OCI-LY7 (cell line): ENCODE results near the gene FITM1. TPM values are rescaled to one million over a fixed set of nuclear protein-coding genes. Genes with fewer than 3 reads are reported as not detected.
A peak's percentile ranks its signal among the peaks of the same experiment; 100 is the strongest.

Experiments used
- BruUV-seq: library from RNA; stranded (reverse); fragments of 400-500 nt; replicated peaks from 2 replicates; lab custom pipeline; 2021; lab: Mats Ljungman, UMichigan
- CTCF ChIA-PET: fragments of 300-600 bp; sonication (Branson Sonifier 250); formaldehyde crosslinking; loops from one replicate; lab custom pipeline; 2022; ENCODE audit warnings: antibody characterized with exemption; ENCODE audit not compliant: unreplicated experiment; lab: Charles Lee
- POLR2A ChIA-PET: fragments of 300-600 bp; sonication (Branson Sonifier 250); formaldehyde crosslinking; loops from one replicate; lab custom pipeline; 2022; ENCODE audit warnings: antibody characterized with exemption; lab: Charles Lee
- DNase-seq: peaks from one replicate; pipeline ENCODE4 v3.0.0-alpha.2; 2015; ENCODE audit warnings: low spot score
- H2AFZ ChIP-seq: fragments of 200-600 bp; sonication (generic), shearing (Covaris generic); 2 replicates; pipeline ENCODE4 v1.6.1; 2014; ENCODE audit warnings: mild to moderate bottlenecking, antibody characterized with exemption, low read length, moderate library complexity
- H3K27ac ChIP-seq: fragments of 200-600 bp; sonication (generic); 2 replicates; pipeline ENCODE4 v1.5.1; 2014; ENCODE audit warnings: mixed run types, low read depth, mild to moderate bottlenecking, moderate library complexity, low read length, inconsistent platforms; ENCODE audit not compliant: poor library complexity, severe bottlenecking
- H3K36me3 ChIP-seq: fragments of 200-600 bp; sonication (generic); 2 replicates; pipeline ENCODE4 v1.6.1; 2014; ENCODE audit warnings: mild to moderate bottlenecking, antibody characterized with exemption, low read length, moderate library complexity, mixed read lengths; ENCODE audit not compliant: insufficient read depth
- H3K4me1 ChIP-seq: fragments of 200-600 bp; sonication (generic); 2 replicates; pipeline ENCODE4 v1.5.1; 2014; ENCODE audit warnings: mild to moderate bottlenecking, low read length; ENCODE audit not compliant: insufficient read depth, poor library complexity, severe bottlenecking
- H3K4me2 ChIP-seq: fragments of 200-600 bp; sonication (generic); 2 replicates; pipeline ENCODE4 v1.6.1; 2014; ENCODE audit warnings: mild to moderate bottlenecking, low read length
- H3K4me3 ChIP-seq: fragments of 200-600 bp; sonication (generic); 2 replicates; pipeline ENCODE4 v1.5.1; 2014; ENCODE audit warnings: mild to moderate bottlenecking, low read depth, low read length; ENCODE audit not compliant: poor library complexity, severe bottlenecking
- H3K79me2 ChIP-seq: fragments of 200-600 bp; sonication (generic); 2 replicates; pipeline ENCODE4 v1.6.1; 2016; ENCODE audit warnings: low read depth, mild to moderate bottlenecking, low read length, moderate library complexity, mixed read lengths; ENCODE audit not compliant: insufficient read depth
- H3K9me2 ChIP-seq: fragments of 200-600 bp; sonication (generic); 2 replicates; pipeline ENCODE4 v1.6.1; 2016; ENCODE audit warnings: mild to moderate bottlenecking, low read length, mixed read lengths; ENCODE audit not compliant: insufficient read depth
- H3K9me3 ChIP-seq: fragments of 200-600 bp; sonication (generic); 2 replicates; pipeline ENCODE4 v1.6.1; 2014; ENCODE audit warnings: mild to moderate bottlenecking, mixed run types, low read length, mixed read lengths
- H4K20me1 ChIP-seq: fragments of 200-600 bp; sonication (generic); 2 replicates; pipeline ENCODE4 v1.6.1; 2014; ENCODE audit warnings: mild to moderate bottlenecking, antibody characterized with exemption, low read length, moderate library complexity, mixed read lengths; ENCODE audit not compliant: insufficient read depth
- EZH2phosphoT487 ChIP-seq: fragments of 200-600 bp; sonication (generic); IDR thresholded peaks from 2 replicates; pipeline ENCODE4 v1.6.1; 2018; ENCODE audit warnings: low read depth, borderline replicate concordance, mild to moderate bottlenecking, mixed run types, antibody characterized with exemption, low read length, moderate library complexity, mixed read lengths
- intact Hi-C: fragments of 100-400 bp; cut with micrococcal nuclease; formaldehyde crosslinking; loops from one replicate; pipeline ENCODE4 v1.10.0; 2022; ENCODE audit not compliant: unreplicated experiment
- total RNA-seq, 2 experiments: library from RNA; depleted of rRNA in 1 of 2; stranded (reverse); fragments of >200 nt in 1 of 2; shearing (Covaris generic) in 1 of 2; gene quantifications; 2 replicates each; pipeline ENCODE4 v1.2.3, GENCODE V29; 2014 to 2022
- TF ChIP-seq, protein P1 (sequence below): fragments of 200-600 bp; sonication (generic); conservative IDR thresholded peaks from 2 replicates; pipeline ENCODE4 v1.5.1; 2014; ENCODE audit warnings: mild to moderate bottlenecking, antibody characterized with exemption, low read length, moderate library complexity, mixed read lengths

The FITM1 gene
- total RNA-seq, 2 experiments from 2014 or later: 0.28 to 0.97 TPM

DNA sequence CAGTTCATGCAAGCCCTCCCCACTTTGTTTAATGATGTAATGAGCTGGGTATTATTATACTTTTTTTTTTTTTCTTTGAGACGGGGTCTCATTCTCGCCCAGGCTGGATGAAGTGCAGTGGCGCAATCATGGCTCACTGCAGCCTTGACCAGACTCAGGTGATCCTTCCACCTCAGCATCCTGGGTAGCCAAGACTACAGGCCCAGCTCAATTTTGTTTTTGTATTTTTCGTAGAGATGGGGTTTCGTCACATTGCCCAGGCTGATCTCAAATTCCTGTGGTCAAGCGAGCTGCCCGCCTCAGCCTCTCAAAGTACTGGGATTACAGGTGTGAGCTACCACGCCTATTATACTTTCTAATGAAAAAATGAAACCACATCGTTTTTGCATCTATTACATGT lies 20.4 kb upstream of the FITM1 start:
- H3K36me3 ChIP-seq: no peaks in the 10 kb centered on the region
- no peak overlapping the region for H3K4me3 ChIP-seq
- peak overlapping the region; percentile 22; the same call in 1 of the 2 replicates for H2AFZ ChIP-seq
- ChIA-PET CTCF (interaction anchor here (0.5 to 1.3 kb wide), 2 partner anchors 17 to 19 kb away, joined by 3 to 8 read pairs; partner anchors contain the start of gene PCK2), POLR2A (interaction anchor here (0.6 to 7.0 kb wide), 9 partner anchors 16 to 783 kb away, joined by 3 to 80 read pairs (median 4); partner anchors contain the start of genes EMC9, IRF9, PCK2 and PSME1)
- H3K4me2 ChIP-seq: no peak overlapping the region
- no TSS peak for BruUV-seq
- H3K27ac ChIP-seq: no peak overlapping the region
- DNase-seq: no peak
- no peaks in the 10 kb centered on the region for H3K9me3 ChIP-seq
- intact Hi-C loops: no loop called here
- H4K20me1 ChIP-seq: no peaks in the 10 kb centered on the region
- H3K4me1 ChIP-seq: peaks cover 16% of the 10 kb centered on the region
- H3K79me2 ChIP-seq: no peaks in the 10 kb centered on the region; the same call in 1 of the 2 replicates
- TF ChIP-seq, protein P1, sequence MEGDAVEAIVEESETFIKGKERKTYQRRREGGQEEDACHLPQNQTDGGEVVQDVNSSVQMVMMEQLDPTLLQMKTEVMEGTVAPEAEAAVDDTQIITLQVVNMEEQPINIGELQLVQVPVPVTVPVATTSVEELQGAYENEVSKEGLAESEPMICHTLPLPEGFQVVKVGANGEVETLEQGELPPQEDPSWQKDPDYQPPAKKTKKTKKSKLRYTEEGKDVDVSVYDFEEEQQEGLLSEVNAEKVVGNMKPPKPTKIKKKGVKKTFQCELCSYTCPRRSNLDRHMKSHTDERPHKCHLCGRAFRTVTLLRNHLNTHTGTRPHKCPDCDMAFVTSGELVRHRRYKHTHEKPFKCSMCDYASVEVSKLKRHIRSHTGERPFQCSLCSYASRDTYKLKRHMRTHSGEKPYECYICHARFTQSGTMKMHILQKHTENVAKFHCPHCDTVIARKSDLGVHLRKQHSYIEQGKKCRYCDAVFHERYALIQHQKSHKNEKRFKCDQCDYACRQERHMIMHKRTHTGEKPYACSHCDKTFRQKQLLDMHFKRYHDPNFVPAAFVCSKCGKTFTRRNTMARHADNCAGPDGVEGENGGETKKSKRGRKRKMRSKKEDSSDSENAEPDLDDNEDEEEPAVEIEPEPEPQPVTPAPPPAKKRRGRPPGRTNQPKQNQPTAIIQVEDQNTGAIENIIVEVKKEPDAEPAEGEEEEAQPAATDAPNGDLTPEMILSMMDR: no peak
- no peak for TF ChIP-seq EZH2phosphoT487
- H3K9me2 ChIP-seq: no peaks in the 10 kb centered on the region

DNA sequence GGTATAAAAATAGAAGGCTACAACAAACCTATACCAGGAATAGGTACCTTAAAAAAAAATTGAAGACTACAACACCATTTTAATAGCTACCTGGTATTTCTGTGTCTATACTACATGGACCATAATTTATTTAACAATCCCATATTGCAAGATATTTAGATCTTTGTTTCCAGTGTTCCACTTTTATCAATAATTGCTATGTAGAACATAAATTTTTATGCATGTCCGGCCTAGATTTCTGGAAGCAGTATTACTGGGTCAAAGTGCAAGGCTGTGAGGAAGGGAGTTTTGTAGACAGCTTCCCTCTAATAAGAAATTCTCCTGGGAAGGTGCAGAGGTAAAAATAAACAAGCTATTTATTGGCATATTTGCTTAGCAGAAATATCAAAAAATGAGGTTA lies 19.9 kb upstream of the FITM1 start:
- peaks cover 18% of the 10 kb centered on the region for H3K4me1 ChIP-seq
- H2AFZ ChIP-seq: no peak overlapping the region
- peaks cover 3% of the 10 kb centered on the region; the same call in 1 of the 2 replicates for H3K79me2 ChIP-seq
- intact Hi-C loops: no loop called here
- no peak overlapping the region for H3K4me3 ChIP-seq
- no peak overlapping the region for H3K27ac ChIP-seq
- no peaks in the 10 kb centered on the region for H3K9me2 ChIP-seq
- H4K20me1 ChIP-seq: no peaks in the 10 kb centered on the region
- ChIA-PET POLR2A (interaction anchor here (0.6 to 7.0 kb wide), 9 partner anchors 8 to 216 kb away, joined by 3 to 80 read pairs (median 4); partner anchors contain the start of genes EMC9, IRF9, PCK2 and PSME1), CTCF (interaction anchor here (0.5 to 1.3 kb wide), 2 partner anchors 17 to 20 kb away, joined by 3 to 8 read pairs; partner anchors contain the start of gene PCK2)
- no peaks in the 10 kb centered on the region for H3K9me3 ChIP-seq
- TF ChIP-seq, protein P1: no peak
- TF ChIP-seq EZH2phosphoT487: no peak
- no peak for DNase-seq
- H3K4me2 ChIP-seq: no peak overlapping the region
- H3K36me3 ChIP-seq: no peaks in the 10 kb centered on the region
- BruUV-seq: no TSS peak

DNA sequence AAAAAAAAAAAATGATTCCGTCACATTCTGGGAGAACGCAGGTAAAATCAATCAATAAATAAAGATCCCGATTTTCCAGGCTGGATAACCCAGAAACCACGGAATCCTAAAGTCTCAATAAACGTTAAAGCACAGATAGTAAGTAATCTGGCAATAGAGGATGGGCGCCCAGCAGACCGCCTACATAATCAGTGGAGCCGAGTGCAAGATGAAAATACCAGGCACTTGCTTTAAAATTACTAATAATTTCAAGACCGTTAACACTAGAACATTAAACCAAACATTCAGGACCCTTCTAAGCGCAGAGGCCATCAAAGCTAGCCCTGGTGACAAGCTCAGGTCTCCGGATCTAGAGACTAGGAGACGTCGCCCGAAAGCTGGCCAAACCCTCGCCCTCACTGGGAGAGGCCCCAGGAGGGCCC lies 17.1 kb upstream of the FITM1 start:
- TSS peak; percentile 79 for BruUV-seq
- no peaks in the 10 kb centered on the region for H3K9me3 ChIP-seq
- H3K9me2 ChIP-seq: no peaks in the 10 kb centered on the region
- peaks cover 20% of the 10 kb centered on the region for H3K36me3 ChIP-seq
- H4K20me1 ChIP-seq: no peaks in the 10 kb centered on the region
- H2AFZ ChIP-seq: peak overlapping the region; percentile 90; the same call in 1 of the 2 replicates
- DNase-seq: peak; percentile 37
- H3K4me3 ChIP-seq: peak overlapping the region; percentile 91
- peak overlapping the region; percentile 95 for H3K4me2 ChIP-seq
- H3K4me1 ChIP-seq: peaks cover 24% of the 10 kb centered on the region
- TF ChIP-seq, protein P1: no peak
- no peak for TF ChIP-seq EZH2phosphoT487
- peak overlapping the region; percentile 93 for H3K27ac ChIP-seq
- POLR2A ChIA-PET: interaction anchor here (0.6 to 4.2 kb wide), 6 partner anchors 19 to 162 kb away, joined by 4 to 64 read pairs (median 20); partner anchors contain the start of genes PCK2, PSME1, PSME2 and RABGGTA
- peaks cover 8% of the 10 kb centered on the region; the same call in 1 of the 2 replicates for H3K79me2 ChIP-seq
- intact Hi-C loops: no loop called here
- CTCF ChIA-PET: interaction anchor here (1.0 to 2.7 kb wide), 3 partner anchors 18 to 48 kb away, joined by 3 to 12 read pairs (median 6); partner anchors contain the start of genes IRF9 and PSME1
